ENCODE measurements around the gene SVEP1.

DNA sequence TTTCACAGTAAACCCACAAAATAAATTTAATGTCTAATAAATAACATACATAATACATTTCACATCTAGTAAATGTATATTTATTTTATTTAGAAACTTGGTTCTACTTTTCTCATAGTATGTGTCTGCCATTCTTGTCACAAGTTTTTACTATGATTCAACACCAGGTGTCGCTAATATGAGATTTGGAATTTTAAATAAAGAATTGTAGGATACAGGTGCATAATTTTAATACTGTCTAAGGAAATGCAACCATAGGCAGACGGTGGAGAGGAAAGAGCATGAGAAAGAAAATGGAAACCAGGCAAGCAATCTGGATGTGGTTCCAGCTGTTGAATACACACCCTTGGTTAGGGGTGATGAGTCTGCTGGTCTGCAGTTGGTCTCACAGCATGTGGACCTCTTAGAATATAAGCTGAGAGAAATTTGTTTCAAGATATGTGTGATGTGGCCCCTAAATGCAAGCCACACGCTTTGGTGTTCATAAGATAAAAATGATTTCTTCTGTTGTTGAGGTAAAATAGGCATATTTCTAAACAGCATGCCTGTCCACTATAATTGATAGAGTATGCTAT, 127.2 kb downstream of the SVEP1 start:
- TF ChIP-seq POLR2A (IDR thresholded peaks at IDR 0.05; ENCODE audit: low read depth, low read length), result no peak
- TF ChIP-seq POLR2AphosphoS5 (IDR thresholded peaks at IDR 0.05; ENCODE audit: low read depth, low read length), result no peak

Measured in GM12891 (cell line).